GM19035 (cell line): ENCODE results near the gene ZC3H18.

ENCODE experiments used
- ATAC-seq: cut with Tn5 transposase; IDR thresholded peaks from one replicate; pipeline ENCODE4 v1.9.1; 2021; ENCODE audit not compliant: unreplicated experiment

ZC3H18 gene

GRCh38 chr16:88532434-88533241 is 37.6 kb upstream of the ZC3H18 start:
- ATAC-seq: no peak

- no peak for ATAC-seq
These were observed 36.8 kb upstream of the ZC3H18 start for GRCh38 chr16:88533381-88533917.

GRCh38 chr16:88533932-88534637 is 36.1 kb upstream of the ZC3H18 start:
- ATAC-seq: peak; percentile 63

GRCh38 chr16:88534638-88535190 is 35.5 kb upstream of the ZC3H18 start:
- peak; percentile 33 for ATAC-seq

- no peak for ATAC-seq
These were observed 34.9 kb upstream of the ZC3H18 start for GRCh38 chr16:88535191-88535856.

GRCh38 chr16:88535857-88536222 is 34.4 kb upstream of the ZC3H18 start:
- ATAC-seq: no peak

- ATAC-seq: no peak
These were observed 33.7 kb upstream of the ZC3H18 start for GRCh38 chr16:88536510-88536909.

- ATAC-seq: no peak
These were observed 33.0 kb upstream of the ZC3H18 start for GRCh38 chr16:88536971-88537751.

GRCh38 chr16:88537859-88538258 is 32.3 kb upstream of the ZC3H18 start:
- ATAC-seq: no peak

- ATAC-seq: no peak
These were observed 31.7 kb upstream of the ZC3H18 start for GRCh38 chr16:88538366-88539060.

GRCh38 chr16:88539261-88539651 is 30.9 kb upstream of the ZC3H18 start:
- no peak for ATAC-seq

GRCh38 chr16:88539652-88540345 is 30.4 kb upstream of the ZC3H18 start:
- ATAC-seq: no peak

GRCh38 chr16:88540346-88540977 is 29.7 kb upstream of the ZC3H18 start:
- ATAC-seq: no peak

- no peak for ATAC-seq
These were observed 28.2 kb upstream of the ZC3H18 start for GRCh38 chr16:88541831-88542616.

- ATAC-seq: no peak
These were observed 26.9 kb upstream of the ZC3H18 start for GRCh38 chr16:88543230-88543813.

- no peak for ATAC-seq
These were observed 24.4 kb upstream of the ZC3H18 start for GRCh38 chr16:88545781-88546180.

GRCh38 chr16:88548131-88548874 is 21.9 kb upstream of the ZC3H18 start:
- no peak for ATAC-seq
